ENCODE results near the gene PDHA1.

DNA sequence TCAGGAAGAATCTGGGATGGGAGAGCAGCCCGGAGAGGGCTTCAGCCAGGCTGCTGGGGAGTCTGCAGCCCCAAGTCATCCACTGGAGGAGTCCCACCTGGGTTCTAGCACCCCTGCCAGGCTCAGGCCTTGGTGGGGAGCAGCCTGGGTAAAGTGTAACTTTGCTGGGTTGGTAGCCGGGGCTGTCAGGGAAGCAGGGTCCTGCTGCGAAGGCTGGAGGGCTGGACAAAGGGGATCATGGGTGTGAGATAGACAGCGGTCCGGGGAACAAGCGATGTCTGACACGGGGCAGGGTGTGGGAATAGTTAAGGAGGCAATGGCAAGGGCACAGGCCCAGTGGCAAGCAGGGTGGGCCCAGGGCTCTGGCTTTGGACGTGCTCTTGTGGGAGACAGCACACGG is 37.6 kb downstream of the PDHA1 start:
- no peak for TF ChIP-seq EZH2 (IDR thresholded peaks at IDR 0.05; ENCODE audit: low read length, missing control alignments)
- TF ChIP-seq, protein P1, sequence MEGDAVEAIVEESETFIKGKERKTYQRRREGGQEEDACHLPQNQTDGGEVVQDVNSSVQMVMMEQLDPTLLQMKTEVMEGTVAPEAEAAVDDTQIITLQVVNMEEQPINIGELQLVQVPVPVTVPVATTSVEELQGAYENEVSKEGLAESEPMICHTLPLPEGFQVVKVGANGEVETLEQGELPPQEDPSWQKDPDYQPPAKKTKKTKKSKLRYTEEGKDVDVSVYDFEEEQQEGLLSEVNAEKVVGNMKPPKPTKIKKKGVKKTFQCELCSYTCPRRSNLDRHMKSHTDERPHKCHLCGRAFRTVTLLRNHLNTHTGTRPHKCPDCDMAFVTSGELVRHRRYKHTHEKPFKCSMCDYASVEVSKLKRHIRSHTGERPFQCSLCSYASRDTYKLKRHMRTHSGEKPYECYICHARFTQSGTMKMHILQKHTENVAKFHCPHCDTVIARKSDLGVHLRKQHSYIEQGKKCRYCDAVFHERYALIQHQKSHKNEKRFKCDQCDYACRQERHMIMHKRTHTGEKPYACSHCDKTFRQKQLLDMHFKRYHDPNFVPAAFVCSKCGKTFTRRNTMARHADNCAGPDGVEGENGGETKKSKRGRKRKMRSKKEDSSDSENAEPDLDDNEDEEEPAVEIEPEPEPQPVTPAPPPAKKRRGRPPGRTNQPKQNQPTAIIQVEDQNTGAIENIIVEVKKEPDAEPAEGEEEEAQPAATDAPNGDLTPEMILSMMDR (conservative IDR thresholded peaks at IDR 0.05 in 1 of 2, IDR thresholded peaks at IDR 0.05 in 1 of 2; ENCODE audit: low read depth in 1 of 2, low read length in 2 of 2): no peak

Measured in fibroblast of lung (primary cell).